ENCODE data around the gene RHOBTB1. TPM values are rescaled to one million over a fixed set of nuclear protein-coding genes. Genes with fewer than 3 reads are reported as not detected.
A peak's percentile ranks its signal among the peaks of the same experiment; 100 is the strongest.

RHOBTB1 gene
- total and polyA plus RNA-seq, 9 of the 15 experiments (the other 6 are each of a cell fraction or from before 2014, with no cell fraction given), result 1.7 to 11.7 (median 9.3) TPM

DNA sequence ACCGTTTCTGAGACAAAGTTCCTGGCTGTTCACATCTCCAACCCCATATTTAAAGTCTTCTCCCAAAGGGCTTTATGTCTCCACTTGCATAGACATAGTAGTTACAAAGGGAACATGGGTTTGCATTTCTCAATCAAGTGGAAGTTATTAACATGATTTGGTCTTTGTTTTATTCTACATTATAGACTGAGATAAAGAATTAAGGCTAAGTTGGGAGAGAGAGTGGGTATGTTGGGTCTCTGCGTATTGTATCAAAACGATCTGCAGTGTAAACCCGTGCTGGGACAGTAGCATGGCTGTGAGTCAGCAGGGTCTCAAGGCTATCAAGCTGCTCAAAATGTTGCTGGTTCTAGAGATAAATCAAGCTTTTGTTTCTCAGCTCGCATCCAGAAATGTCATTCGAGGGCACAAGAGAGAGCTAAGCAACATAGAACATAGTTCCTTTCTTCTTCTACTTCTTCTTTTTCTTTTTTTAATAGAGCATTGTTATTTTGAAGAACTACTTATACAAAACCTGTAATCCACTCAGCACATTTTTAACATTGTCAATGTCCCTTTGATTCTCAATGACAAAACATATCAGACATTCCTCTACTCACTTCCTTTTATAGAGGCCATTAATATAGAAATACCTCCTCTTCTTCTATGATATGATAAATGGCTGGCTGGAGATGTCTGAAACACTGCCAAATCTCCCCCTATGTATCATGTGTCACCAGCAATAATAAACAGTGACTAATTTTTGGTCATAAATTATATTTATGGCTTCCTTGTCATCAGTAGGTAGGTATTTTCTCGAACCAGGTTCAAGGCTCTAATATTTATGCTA is 34.5 kb upstream of the RHOBTB1 start (continued):
- TF ChIP-seq, protein P1, sequence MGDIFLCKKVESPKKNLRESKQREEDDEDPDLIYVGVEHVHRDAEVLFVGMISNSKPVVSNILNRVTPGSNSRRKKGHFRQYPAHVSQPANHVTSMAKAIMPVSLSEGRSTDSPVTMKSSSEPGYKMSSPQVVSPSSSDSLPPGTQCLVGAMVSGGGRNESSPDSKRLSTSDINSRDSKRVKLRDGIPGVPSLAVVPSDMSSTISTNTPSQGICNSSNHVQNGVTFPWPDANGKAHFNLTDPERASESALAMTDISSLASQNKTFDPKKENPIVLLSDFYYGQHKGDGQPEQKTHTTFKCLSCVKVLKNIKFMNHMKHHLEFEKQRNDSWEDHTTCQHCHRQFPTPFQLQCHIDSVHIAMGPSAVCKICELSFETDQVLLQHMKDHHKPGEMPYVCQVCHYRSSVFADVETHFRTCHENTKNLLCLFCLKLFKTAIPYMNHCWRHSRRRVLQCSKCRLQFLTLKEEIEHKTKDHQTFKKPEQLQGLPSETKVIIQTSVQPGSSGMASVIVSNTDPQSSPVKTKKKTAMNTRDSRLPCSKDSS (IDR thresholded peaks at IDR 0.05; ENCODE audit: low read depth, partially characterized antibody), result no peak
- TF ChIP-seq ZEB2 (IDR thresholded peaks at IDR 0.05), result no peak; the same call in 1 of the 2 replicates
- TF ChIP-seq, protein P2, sequence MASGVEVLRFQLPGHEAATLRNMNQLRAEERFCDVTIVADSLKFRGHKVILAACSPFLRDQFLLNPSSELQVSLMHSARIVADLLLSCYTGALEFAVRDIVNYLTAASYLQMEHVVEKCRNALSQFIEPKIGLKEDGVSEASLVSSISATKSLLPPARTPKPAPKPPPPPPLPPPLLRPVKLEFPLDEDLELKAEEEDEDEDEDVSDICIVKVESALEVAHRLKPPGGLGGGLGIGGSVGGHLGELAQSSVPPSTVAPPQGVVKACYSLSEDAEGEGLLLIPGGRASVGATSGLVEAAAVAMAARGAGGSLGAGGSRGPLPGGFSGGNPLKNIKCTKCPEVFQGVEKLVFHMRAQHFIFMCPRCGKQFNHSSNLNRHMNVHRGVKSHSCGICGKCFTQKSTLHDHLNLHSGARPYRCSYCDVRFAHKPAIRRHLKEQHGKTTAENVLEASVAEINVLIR (CRISPR knock-in tag; IDR thresholded peaks at IDR 0.05), result peak; percentile 34; the same call in 1 of the 2 replicates
- no peak for TF ChIP-seq ATF1 (CRISPR knock-in tag; IDR thresholded peaks at IDR 0.05)
- peak; percentile 78 for TF ChIP-seq ATF1 (tag; IDR thresholded peaks at IDR 0.05)
- TF ChIP-seq, protein P3, sequence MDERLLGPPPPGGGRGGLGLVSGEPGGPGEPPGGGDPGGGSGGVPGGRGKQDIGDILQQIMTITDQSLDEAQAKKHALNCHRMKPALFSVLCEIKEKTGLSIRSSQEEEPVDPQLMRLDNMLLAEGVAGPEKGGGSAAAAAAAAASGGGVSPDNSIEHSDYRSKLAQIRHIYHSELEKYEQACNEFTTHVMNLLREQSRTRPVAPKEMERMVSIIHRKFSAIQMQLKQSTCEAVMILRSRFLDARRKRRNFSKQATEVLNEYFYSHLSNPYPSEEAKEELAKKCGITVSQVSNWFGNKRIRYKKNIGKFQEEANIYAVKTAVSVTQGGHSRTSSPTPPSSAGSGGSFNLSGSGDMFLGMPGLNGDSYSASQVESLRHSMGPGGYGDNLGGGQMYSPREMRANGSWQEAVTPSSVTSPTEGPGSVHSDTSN (CRISPR knock-in tag; IDR thresholded peaks at IDR 0.05; ENCODE audit: low read depth), result peak; percentile 77
- TF ChIP-seq, protein P3 (tag; conservative IDR thresholded peaks at IDR 0.05; ENCODE audit: low read depth), result peak; percentile 100
- TF ChIP-seq TOE1 (IDR thresholded peaks at IDR 0.05; ENCODE audit: borderline replicate concordance), result peak; percentile 63; the same call in 1 of the 2 replicates
- TF ChIP-seq TOE1 (CRISPR knock-in tag; IDR thresholded peaks at IDR 0.05; ENCODE audit: borderline replicate concordance, low read depth), result no peak
- TF ChIP-seq CBX8 (IDR thresholded peaks at IDR 0.05; ENCODE audit: borderline replicate concordance, extremely low read depth, low read depth, low read length, poor library complexity, severe bottlenecking), result no peak
- TF ChIP-seq MED1 (CRISPR knock-in tag; IDR thresholded peaks at IDR 0.05; ENCODE audit: borderline replicate concordance), result no peak
- TF ChIP-seq PTRF (tag; IDR thresholded peaks at IDR 0.05), result no peak
- peak; percentile 79 for TF ChIP-seq MTA3 (IDR thresholded peaks at IDR 0.05; ENCODE audit: borderline replicate concordance)
- no peak for TF ChIP-seq NFYB (IDR thresholded peaks at IDR 0.05; ENCODE audit: extremely low read depth, insufficient read length)
- TF ChIP-seq, protein P4, sequence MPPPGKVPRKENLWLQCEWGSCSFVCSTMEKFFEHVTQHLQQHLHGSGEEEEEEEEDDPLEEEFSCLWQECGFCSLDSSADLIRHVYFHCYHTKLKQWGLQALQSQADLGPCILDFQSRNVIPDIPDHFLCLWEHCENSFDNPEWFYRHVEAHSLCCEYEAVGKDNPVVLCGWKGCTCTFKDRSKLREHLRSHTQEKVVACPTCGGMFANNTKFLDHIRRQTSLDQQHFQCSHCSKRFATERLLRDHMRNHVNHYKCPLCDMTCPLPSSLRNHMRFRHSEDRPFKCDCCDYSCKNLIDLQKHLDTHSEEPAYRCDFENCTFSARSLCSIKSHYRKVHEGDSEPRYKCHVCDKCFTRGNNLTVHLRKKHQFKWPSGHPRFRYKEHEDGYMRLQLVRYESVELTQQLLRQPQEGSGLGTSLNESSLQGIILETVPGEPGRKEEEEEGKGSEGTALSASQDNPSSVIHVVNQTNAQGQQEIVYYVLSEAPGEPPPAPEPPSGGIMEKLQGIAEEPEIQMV (tag; conservative IDR thresholded peaks at IDR 0.05; ENCODE audit: low read depth), result peak; percentile 71; the same call in 1 of the 2 replicates
- TF ChIP-seq HNRNPK (IDR thresholded peaks at IDR 0.05; ENCODE audit: low read depth, low read length, poor library complexity, severe bottlenecking), result no peak
- no peak for TF ChIP-seq POLR3A (IDR thresholded peaks at IDR 0.05; ENCODE audit: borderline replicate concordance, extremely low read depth, insufficient read depth, insufficient read length)
- TF ChIP-seq HDAC6 (IDR thresholded peaks at IDR 0.05; ENCODE audit: low read depth, low read length), result no peak
- peak; percentile 36; the same call in 1 of the 2 replicates for TF ChIP-seq CREB1 (IDR thresholded peaks at IDR 0.05)
- no peak for TF ChIP-seq CREB1 (CRISPR knock-in tag; IDR thresholded peaks at IDR 0.05)
- TF ChIP-seq ZNF212 (CRISPR knock-in tag; IDR thresholded peaks at IDR 0.05), result no peak

All from K562 (cell line).